ENCODE measurements around the gene RAB31. TPM values are rescaled to one million over a fixed set of nuclear protein-coding genes. Genes with fewer than 3 reads are reported as not detected.

RAB31 gene
- total and polyA plus RNA-seq, 4 donors: 21.5 to 114 (median 49.5) TPM

DNA sequence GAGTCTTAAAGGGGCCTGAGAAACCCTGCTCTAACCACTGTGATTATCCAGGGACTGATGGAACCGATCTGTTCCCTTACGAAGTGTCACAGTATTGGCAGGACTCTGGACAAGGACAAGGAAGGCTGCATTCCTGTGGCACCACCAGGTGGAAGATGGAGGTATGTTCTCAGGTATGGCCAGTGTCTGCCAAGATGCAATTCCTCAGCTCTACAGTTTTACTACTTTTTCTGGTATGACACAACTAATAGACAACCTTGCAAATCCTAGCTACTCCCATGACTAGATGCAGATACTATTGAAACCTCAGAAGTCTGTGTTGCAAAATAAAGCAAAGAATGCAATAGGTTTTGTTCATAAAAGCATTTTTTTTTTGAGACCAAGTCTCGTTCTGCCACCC is 14.6 kb downstream of the RAB31 start:
- Histone ChIP-seq H3K9ac (ENCODE audit: insufficient read depth in 1 of 2, low read length in 2 of 2) (no peak overlapping the region), H3K4me1 (ENCODE audit: control insufficient read depth in 5 of 5, insufficient read depth in 5 of 5, low read length in 5 of 5) (peaks cover 0 to 4% (median 0%) of the 10 kb centered on the region in 5 donors), H3K36me3 (ENCODE audit: control insufficient read depth in 4 of 4, insufficient read depth in 4 of 4, low read length in 4 of 4) (peaks cover 0 to 5% (median 3%) of the 10 kb centered on the region in 4 donors), H3K27ac (ENCODE audit: low read depth in 1 of 2, low read length in 1 of 2) (no peak overlapping the region), H3K9me3 (ENCODE audit: control insufficient read depth in 4 of 4, insufficient read depth in 3 of 4, low read length in 3 of 4) (no peaks in the 10 kb centered on the region), H3K27me3 (ENCODE audit: control insufficient read depth in 3 of 3, insufficient read depth in 3 of 3, low read length in 2 of 3) (no peaks in the 10 kb centered on the region), H3K4me3 (no peak overlapping the region)
- WGBS, 2 donors: 67 to 73% methylated on average over 3 of the region's 3 CpGs
- TF ChIP-seq, protein P1, sequence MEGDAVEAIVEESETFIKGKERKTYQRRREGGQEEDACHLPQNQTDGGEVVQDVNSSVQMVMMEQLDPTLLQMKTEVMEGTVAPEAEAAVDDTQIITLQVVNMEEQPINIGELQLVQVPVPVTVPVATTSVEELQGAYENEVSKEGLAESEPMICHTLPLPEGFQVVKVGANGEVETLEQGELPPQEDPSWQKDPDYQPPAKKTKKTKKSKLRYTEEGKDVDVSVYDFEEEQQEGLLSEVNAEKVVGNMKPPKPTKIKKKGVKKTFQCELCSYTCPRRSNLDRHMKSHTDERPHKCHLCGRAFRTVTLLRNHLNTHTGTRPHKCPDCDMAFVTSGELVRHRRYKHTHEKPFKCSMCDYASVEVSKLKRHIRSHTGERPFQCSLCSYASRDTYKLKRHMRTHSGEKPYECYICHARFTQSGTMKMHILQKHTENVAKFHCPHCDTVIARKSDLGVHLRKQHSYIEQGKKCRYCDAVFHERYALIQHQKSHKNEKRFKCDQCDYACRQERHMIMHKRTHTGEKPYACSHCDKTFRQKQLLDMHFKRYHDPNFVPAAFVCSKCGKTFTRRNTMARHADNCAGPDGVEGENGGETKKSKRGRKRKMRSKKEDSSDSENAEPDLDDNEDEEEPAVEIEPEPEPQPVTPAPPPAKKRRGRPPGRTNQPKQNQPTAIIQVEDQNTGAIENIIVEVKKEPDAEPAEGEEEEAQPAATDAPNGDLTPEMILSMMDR (IDR thresholded peaks at IDR 0.05; ENCODE audit: control extremely low read depth, extremely low read depth): peak; percentile 24
- peak; percentile 47 for ATAC-seq (ENCODE audit: insufficient read depth, low FRiP score)
- peak in 1 of 3 donors; percentile 44 for DNase-seq

DNA sequence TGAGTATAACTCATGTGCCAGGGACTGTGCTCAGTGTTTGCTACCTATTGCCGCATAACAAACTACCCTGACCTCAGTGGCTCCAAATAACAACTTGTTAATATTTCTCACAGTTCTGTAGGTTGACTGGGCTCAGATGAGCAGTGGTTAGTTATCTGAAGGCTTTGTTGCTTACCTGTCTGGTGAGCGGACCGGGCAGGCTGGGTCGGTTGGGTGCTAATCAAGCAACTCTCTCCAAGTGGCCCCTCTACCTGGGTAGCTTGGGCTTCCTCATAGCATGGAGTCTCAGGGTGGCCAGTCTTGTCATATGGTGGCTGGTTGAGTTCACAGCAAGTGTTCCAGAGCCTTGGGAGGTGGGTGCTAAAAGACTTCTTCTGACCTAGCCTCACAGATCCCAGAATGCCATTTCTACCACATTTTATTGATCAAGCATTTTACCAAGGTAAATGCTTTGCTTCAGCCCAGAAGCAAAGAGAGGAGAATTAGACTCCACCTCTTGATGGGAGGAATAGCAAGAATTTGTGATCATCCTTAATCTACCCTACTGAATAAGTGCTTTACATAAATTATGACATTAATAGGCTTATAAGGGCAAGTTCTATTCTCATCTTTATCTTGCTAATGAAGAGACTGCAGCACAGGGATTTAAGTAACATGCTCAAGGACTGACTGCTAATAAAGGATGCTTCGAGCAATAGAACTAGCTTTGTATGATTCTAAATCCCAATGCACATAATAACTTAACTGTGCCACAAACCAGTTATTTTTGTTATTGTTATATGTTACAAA is 16.9 kb downstream of the RAB31 start:
- TF ChIP-seq, protein P1 (IDR thresholded peaks at IDR 0.05; ENCODE audit: control extremely low read depth, extremely low read depth): no peak
- Histone ChIP-seq H3K9me3 (ENCODE audit: control insufficient read depth in 4 of 4, insufficient read depth in 3 of 4, low read length in 3 of 4) (no peaks in the 10 kb centered on the region), H3K27me3 (ENCODE audit: control insufficient read depth in 3 of 3, insufficient read depth in 3 of 3, low read length in 2 of 3) (no peaks in the 10 kb centered on the region), H3K4me3 (no peak overlapping the region), H3K9ac (ENCODE audit: insufficient read depth in 1 of 2, low read length in 2 of 2) (no peak overlapping the region), H3K4me1 (ENCODE audit: control insufficient read depth in 5 of 5, insufficient read depth in 5 of 5, low read length in 5 of 5) (peaks cover 0 to 4% (median 0%) of the 10 kb centered on the region in 5 donors), H3K36me3 (ENCODE audit: control insufficient read depth in 4 of 4, insufficient read depth in 4 of 4, low read length in 4 of 4) (peaks cover 0 to 5% (median 3%) of the 10 kb centered on the region in 4 donors), H3K27ac (ENCODE audit: low read depth in 1 of 2, low read length in 1 of 2) (no peak overlapping the region)
- DNase-seq (no peak), ATAC-seq (ENCODE audit: insufficient read depth, low FRiP score) (no peak)
- 97 to 100% methylated on average over 5 of the region's 5 CpGs for WGBS, 2 donors

- DNase-seq (no peak), ATAC-seq (ENCODE audit: insufficient read depth, low FRiP score) (no peak)
- Histone ChIP-seq H3K9ac (ENCODE audit: insufficient read depth in 1 of 2, low read length in 2 of 2) (no peak overlapping the region), H3K9me3 (ENCODE audit: control insufficient read depth in 4 of 4, insufficient read depth in 3 of 4, low read length in 3 of 4) (no peaks in the 10 kb centered on the region), H3K4me1 (ENCODE audit: control insufficient read depth in 5 of 5, insufficient read depth in 5 of 5, low read length in 5 of 5) (no peaks in the 10 kb centered on the region), H3K36me3 (ENCODE audit: control insufficient read depth in 4 of 4, insufficient read depth in 4 of 4, low read length in 4 of 4) (peaks cover 0 to 5% (median 3%) of the 10 kb centered on the region in 4 donors), H3K27ac (ENCODE audit: low read depth in 1 of 2, low read length in 1 of 2) (no peak overlapping the region), H3K27me3 (ENCODE audit: control insufficient read depth in 3 of 3, insufficient read depth in 3 of 3, low read length in 2 of 3) (no peaks in the 10 kb centered on the region), H3K4me3 (no peak overlapping the region)
- WGBS, 2 donors: 73 to 84% methylated on average over 5 of the region's 5 CpGs
- TF ChIP-seq, protein P1 (IDR thresholded peaks at IDR 0.05; ENCODE audit: control extremely low read depth, extremely low read depth): no peak
These were observed 18.1 kb downstream of the RAB31 start for GRCh38 chr18:9726175-9726574.
